Activated CD4-positive, alpha-beta T cell treated with anti-CD3 and anti-CD28 coated beads, Interleukin-10, Interleukin-2, amounts not matched to agents 100 ng/mL and 50 ng/mL, durations not matched to agents 16 hours and 8 hours (primary cell): ENCODE measurements around the gene GPR18.

Experiments used
- DNase-seq: peaks from one replicate; pipeline ENCODE4 v3.0.0-alpha.2; 2020

The GPR18 gene

GRCh38 chr13:99258210-99258860 is at the start of gene GPR18:
Gene GPR18, minus strand, starts transcription at chr13:99258379. Its CDS starts 2,507 bp downstream, at chr13:99255872.
- DNase-seq: peak; percentile 86

GRCh38 chr13:99307648-99308339 is 49.6 kb upstream of the GPR18 start:
- DNase-seq: peak; percentile 93

- peak; percentile 83 for DNase-seq
Observed at GRCh38 chr13:99307247-99307646, 49.1 kb upstream of the GPR18 start, which contains the start of gene GPR183. Gene GPR183, minus strand, starts transcription at chr13:99307399. Its CDS starts 11,254 bp downstream, at chr13:99296145.

- no peak for DNase-seq
Observed at GRCh38 chr13:99305566-99305965, 47.4 kb upstream of the GPR18 start.

GRCh38 chr13:99305158-99305557 is 47.0 kb upstream of the GPR18 start:
- DNase-seq: no peak

GRCh38 chr13:99304541-99304940 is 46.4 kb upstream of the GPR18 start:
- DNase-seq: no peak

GRCh38 chr13:99303863-99304521 is 45.8 kb upstream of the GPR18 start:
- peak; percentile 82 for DNase-seq

- no peak for DNase-seq
Observed at GRCh38 chr13:99302637-99303505, 44.7 kb upstream of the GPR18 start.

GRCh38 chr13:99301913-99302636 is 43.9 kb upstream of the GPR18 start:
- no peak for DNase-seq

GRCh38 chr13:99301056-99301838 is 43.1 kb upstream of the GPR18 start:
- DNase-seq: no peak

- DNase-seq: no peak
Observed at GRCh38 chr13:99299920-99300341, 41.8 kb upstream of the GPR18 start.

GRCh38 chr13:99299256-99299919 is 41.2 kb upstream of the GPR18 start:
- no peak for DNase-seq

GRCh38 chr13:99298056-99298455 is 39.9 kb upstream of the GPR18 start:
- no peak for DNase-seq

- no peak for DNase-seq
Observed at GRCh38 chr13:99297331-99297730, 39.2 kb upstream of the GPR18 start.

GRCh38 chr13:99296398-99296797 is 38.2 kb upstream of the GPR18 start:
- peak; percentile 76 for DNase-seq

- no peak for DNase-seq
Observed at GRCh38 chr13:99295488-99296252, 37.5 kb upstream of the GPR18 start.

- DNase-seq: no peak
Observed at GRCh38 chr13:99294958-99295357, 36.8 kb upstream of the GPR18 start.

GRCh38 chr13:99294198-99294597 is 36.0 kb upstream of the GPR18 start:
- DNase-seq: no peak

- no peak for DNase-seq
Observed at GRCh38 chr13:99293178-99293577, 35.0 kb upstream of the GPR18 start.

GRCh38 chr13:99290894-99291293 is 32.7 kb upstream of the GPR18 start:
- DNase-seq: peak; percentile 73
